ENCODE results near the gene GTSE1.

Gene GTSE1

GRCh38 chr22:46348099-46348695, 51.5 kb downstream of the GTSE1 start:
- TF ChIP-seq POLR2AphosphoS5 (IDR thresholded peaks at IDR 0.05; ENCODE audit: low read depth, low read length): no peak
- no peak for TF ChIP-seq TAF1 (IDR thresholded peaks at IDR 0.05; ENCODE audit: borderline replicate concordance, insufficient read depth, low read length)
- TF ChIP-seq SIN3A (IDR thresholded peaks at IDR 0.05; ENCODE audit: borderline replicate concordance, insufficient read depth, low read length): no peak
- TF ChIP-seq, protein P1, sequence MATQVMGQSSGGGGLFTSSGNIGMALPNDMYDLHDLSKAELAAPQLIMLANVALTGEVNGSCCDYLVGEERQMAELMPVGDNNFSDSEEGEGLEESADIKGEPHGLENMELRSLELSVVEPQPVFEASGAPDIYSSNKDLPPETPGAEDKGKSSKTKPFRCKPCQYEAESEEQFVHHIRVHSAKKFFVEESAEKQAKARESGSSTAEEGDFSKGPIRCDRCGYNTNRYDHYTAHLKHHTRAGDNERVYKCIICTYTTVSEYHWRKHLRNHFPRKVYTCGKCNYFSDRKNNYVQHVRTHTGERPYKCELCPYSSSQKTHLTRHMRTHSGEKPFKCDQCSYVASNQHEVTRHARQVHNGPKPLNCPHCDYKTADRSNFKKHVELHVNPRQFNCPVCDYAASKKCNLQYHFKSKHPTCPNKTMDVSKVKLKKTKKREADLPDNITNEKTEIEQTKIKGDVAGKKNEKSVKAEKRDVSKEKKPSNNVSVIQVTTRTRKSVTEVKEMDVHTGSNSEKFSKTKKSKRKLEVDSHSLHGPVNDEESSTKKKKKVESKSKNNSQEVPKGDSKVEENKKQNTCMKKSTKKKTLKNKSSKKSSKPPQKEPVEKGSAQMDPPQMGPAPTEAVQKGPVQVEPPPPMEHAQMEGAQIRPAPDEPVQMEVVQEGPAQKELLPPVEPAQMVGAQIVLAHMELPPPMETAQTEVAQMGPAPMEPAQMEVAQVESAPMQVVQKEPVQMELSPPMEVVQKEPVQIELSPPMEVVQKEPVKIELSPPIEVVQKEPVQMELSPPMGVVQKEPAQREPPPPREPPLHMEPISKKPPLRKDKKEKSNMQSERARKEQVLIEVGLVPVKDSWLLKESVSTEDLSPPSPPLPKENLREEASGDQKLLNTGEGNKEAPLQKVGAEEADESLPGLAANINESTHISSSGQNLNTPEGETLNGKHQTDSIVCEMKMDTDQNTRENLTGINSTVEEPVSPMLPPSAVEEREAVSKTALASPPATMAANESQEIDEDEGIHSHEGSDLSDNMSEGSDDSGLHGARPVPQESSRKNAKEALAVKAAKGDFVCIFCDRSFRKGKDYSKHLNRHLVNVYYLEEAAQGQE (IDR thresholded peaks at IDR 0.05; ENCODE audit: insufficient read depth in 1 of 2, low read depth in 2 of 2, low read length in 2 of 2): no peak
- no peak for TF ChIP-seq FOXP2 (optimal IDR thresholded peaks at IDR 0.05; ENCODE audit: borderline replicate concordance, extremely low read depth, extremely low read length, insufficient read depth)

DNA sequence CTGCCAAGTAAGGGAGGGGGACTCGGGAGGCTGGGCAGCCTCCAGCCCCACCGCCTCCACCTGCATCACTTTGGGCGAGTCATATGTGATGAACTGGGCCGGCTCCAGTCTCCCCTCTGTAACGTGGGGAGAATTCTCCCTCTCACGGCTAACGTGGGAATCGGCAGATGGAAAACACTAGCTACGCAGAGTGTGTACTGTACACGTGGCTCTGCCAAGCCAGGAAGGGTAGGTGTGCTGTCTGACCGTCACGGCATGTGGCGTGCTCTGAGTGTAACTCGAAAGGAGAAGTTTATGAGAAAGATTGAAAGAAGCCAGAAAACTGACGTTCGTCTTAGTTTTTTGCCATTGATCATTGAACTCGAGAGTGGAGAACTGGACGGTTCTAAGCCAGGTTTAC, 52.6 kb downstream of the GTSE1 start:
- TF ChIP-seq SIN3A (IDR thresholded peaks at IDR 0.05; ENCODE audit: borderline replicate concordance, insufficient read depth, low read length) (no peak), FOXP2 (optimal IDR thresholded peaks at IDR 0.05; ENCODE audit: borderline replicate concordance, extremely low read depth, extremely low read length, insufficient read depth) (no peak), POLR2AphosphoS5 (IDR thresholded peaks at IDR 0.05; ENCODE audit: low read depth, low read length) (no peak), TAF1 (IDR thresholded peaks at IDR 0.05; ENCODE audit: borderline replicate concordance, insufficient read depth, low read length) (no peak)
- TF ChIP-seq, protein P1 (IDR thresholded peaks at IDR 0.05; ENCODE audit: insufficient read depth in 1 of 2, low read depth in 2 of 2, low read length in 2 of 2): no peak

DNA sequence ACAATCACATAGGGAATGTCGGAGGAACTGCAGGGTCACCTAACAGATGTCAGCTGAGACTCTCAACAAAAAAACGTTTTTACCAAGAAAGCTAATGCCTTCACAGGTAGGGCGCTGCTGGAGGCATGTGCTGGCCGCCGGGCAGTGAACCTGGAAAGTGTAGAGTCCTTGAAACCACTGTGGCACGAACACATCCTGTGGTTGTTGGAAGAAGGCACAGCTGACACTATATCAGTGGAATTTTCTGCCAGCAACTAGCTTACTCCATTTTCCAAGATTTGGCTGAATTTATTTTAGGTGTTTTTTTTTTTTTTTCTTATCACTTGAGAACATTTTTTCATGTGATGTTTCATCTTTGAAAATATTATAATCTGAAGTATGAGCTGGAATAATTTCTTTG, 53.0 kb downstream of the GTSE1 start:
- TF ChIP-seq POLR2AphosphoS5 (IDR thresholded peaks at IDR 0.05; ENCODE audit: low read depth, low read length): no peak
- TF ChIP-seq FOXP2 (optimal IDR thresholded peaks at IDR 0.05; ENCODE audit: borderline replicate concordance, extremely low read depth, extremely low read length, insufficient read depth): no peak
- TF ChIP-seq SIN3A (IDR thresholded peaks at IDR 0.05; ENCODE audit: borderline replicate concordance, insufficient read depth, low read length): no peak
- TF ChIP-seq, protein P1 (IDR thresholded peaks at IDR 0.05; ENCODE audit: insufficient read depth in 1 of 2, low read depth in 2 of 2, low read length in 2 of 2): no peak
- no peak for TF ChIP-seq TAF1 (IDR thresholded peaks at IDR 0.05; ENCODE audit: borderline replicate concordance, insufficient read depth, low read length)

- TF ChIP-seq, protein P1 (IDR thresholded peaks at IDR 0.05; ENCODE audit: insufficient read depth in 1 of 2, low read depth in 2 of 2, low read length in 2 of 2): no peak
- TF ChIP-seq TAF1 (IDR thresholded peaks at IDR 0.05; ENCODE audit: borderline replicate concordance, insufficient read depth, low read length): no peak
- no peak for TF ChIP-seq POLR2AphosphoS5 (IDR thresholded peaks at IDR 0.05; ENCODE audit: low read depth, low read length)
Measured at GRCh38 chr22:46350121-46350520, 53.5 kb downstream of the GTSE1 start.

DNA sequence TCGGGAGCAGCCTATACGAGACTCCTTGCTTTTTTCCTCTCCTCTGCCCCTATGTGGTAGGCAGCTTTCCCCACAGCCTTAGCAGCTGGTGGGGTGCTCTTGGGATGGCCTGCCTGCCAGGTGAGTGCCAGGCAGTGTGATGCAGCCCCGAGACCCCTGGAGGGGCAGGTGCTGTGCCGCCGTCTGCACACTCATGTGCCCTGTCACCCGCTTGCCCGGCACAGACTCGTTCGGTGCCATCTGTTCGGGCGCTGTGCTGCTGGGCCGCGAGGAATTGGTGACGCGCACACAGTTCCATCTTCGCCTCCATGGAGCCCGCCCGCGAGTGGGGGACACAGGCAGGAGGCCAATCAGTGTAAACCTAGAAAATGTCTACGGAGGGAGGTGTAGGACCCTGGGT, 54.0 kb downstream of the GTSE1 start:
- TF ChIP-seq SIN3A (IDR thresholded peaks at IDR 0.05; ENCODE audit: borderline replicate concordance, insufficient read depth, low read length): no peak
- no peak for TF ChIP-seq TAF1 (IDR thresholded peaks at IDR 0.05; ENCODE audit: borderline replicate concordance, insufficient read depth, low read length)
- TF ChIP-seq POLR2AphosphoS5 (IDR thresholded peaks at IDR 0.05; ENCODE audit: low read depth, low read length): no peak
- no peak for TF ChIP-seq FOXP2 (optimal IDR thresholded peaks at IDR 0.05; ENCODE audit: borderline replicate concordance, extremely low read depth, extremely low read length, insufficient read depth)
- TF ChIP-seq, protein P1 (IDR thresholded peaks at IDR 0.05; ENCODE audit: insufficient read depth in 1 of 2, low read depth in 2 of 2, low read length in 2 of 2): no peak
